ENCODE results near the gene CA9.

The CA9 gene

GRCh38 chr9:35711501-35712428 lies 38.0 kb downstream of the CA9 start:
- H3K36me3 ChIP-seq (ENCODE audit: insufficient read depth, low read length) = peaks cover 92% of the 10 kb centered on the region

GRCh38 chr9:35712762-35713400 lies 39.2 kb downstream of the CA9 start:
- Histone ChIP-seq H3K4me3 (ENCODE audit: low read length) (no peak overlapping the region), H3K27me3 (ENCODE audit: insufficient read depth, low read length) (no peaks in the 10 kb centered on the region), H3K4me1 (ENCODE audit: insufficient read depth, low read length) (no peaks in the 10 kb centered on the region), H3K9ac (ENCODE audit: low read depth, low read length) (no peak overlapping the region), H3K27ac (ENCODE audit: low read depth, low read length) (no peak overlapping the region), H3K9me3 (ENCODE audit: insufficient read depth, low read depth, low read length) (no peaks in the 10 kb centered on the region), H3K36me3 (ENCODE audit: insufficient read depth, low read length) (peaks cover 92% of the 10 kb centered on the region)
- WGBS = 93% methylated on average over 11 of the region's 11 CpGs

More at GRCh38 chr9:35711501-35712428, 38.0 kb downstream of the CA9 start:
- Histone ChIP-seq H3K4me3 (ENCODE audit: low read length) (no peak overlapping the region), H3K9ac (ENCODE audit: low read depth, low read length) (no peak overlapping the region), H3K27me3 (ENCODE audit: insufficient read depth, low read length) (no peaks in the 10 kb centered on the region), H3K9me3 (ENCODE audit: insufficient read depth, low read depth, low read length) (no peaks in the 10 kb centered on the region), H3K4me1 (ENCODE audit: insufficient read depth, low read length) (no peaks in the 10 kb centered on the region), H3K27ac (ENCODE audit: low read depth, low read length) (no peak overlapping the region)
- WGBS = 88% methylated on average over 21 of the region's 21 CpGs

- H3K36me3 ChIP-seq (ENCODE audit: insufficient read depth, low read length) = peaks cover 92% of the 10 kb centered on the region
Measured at GRCh38 chr9:35713578-35713977, 39.9 kb downstream of the CA9 start.

GRCh38 chr9:35714123-35714522 lies 40.4 kb downstream of the CA9 start:
- Histone ChIP-seq H3K9ac (ENCODE audit: low read depth, low read length) (no peak overlapping the region), H3K4me1 (ENCODE audit: insufficient read depth, low read length) (no peaks in the 10 kb centered on the region), H3K9me3 (ENCODE audit: insufficient read depth, low read depth, low read length) (no peaks in the 10 kb centered on the region), H3K27ac (ENCODE audit: low read depth, low read length) (no peak overlapping the region), H3K4me3 (ENCODE audit: low read length) (no peak overlapping the region), H3K36me3 (ENCODE audit: insufficient read depth, low read length) (peaks cover 92% of the 10 kb centered on the region), H3K27me3 (ENCODE audit: insufficient read depth, low read length) (no peaks in the 10 kb centered on the region)
- 94% methylated on average over 6 of the region's 6 CpGs for WGBS

More at GRCh38 chr9:35713578-35713977, 39.9 kb downstream of the CA9 start:
- no peaks in the 10 kb centered on the region for H3K4me1 ChIP-seq (ENCODE audit: insufficient read depth, low read length)
- no peaks in the 10 kb centered on the region for H3K27me3 ChIP-seq (ENCODE audit: insufficient read depth, low read length)
- H3K9ac ChIP-seq (ENCODE audit: low read depth, low read length) = no peak overlapping the region
- no peak overlapping the region for H3K4me3 ChIP-seq (ENCODE audit: low read length)
- no peaks in the 10 kb centered on the region for H3K9me3 ChIP-seq (ENCODE audit: insufficient read depth, low read depth, low read length)
- WGBS = 93% methylated on average over 3 of the region's 3 CpGs
- H3K27ac ChIP-seq (ENCODE audit: low read depth, low read length) = no peak overlapping the region

- 97% methylated on average over 13 of the region's 13 CpGs for WGBS
- H3K9me3 ChIP-seq (ENCODE audit: insufficient read depth, low read depth, low read length) = no peaks in the 10 kb centered on the region
- H3K27ac ChIP-seq (ENCODE audit: low read depth, low read length) = peak overlapping the region; percentile 31; the same call in 1 of the 2 replicates
- no peaks in the 10 kb centered on the region for H3K27me3 ChIP-seq (ENCODE audit: insufficient read depth, low read length)
- no peak overlapping the region for H3K9ac ChIP-seq (ENCODE audit: low read depth, low read length)
- H3K4me3 ChIP-seq (ENCODE audit: low read length) = no peak overlapping the region
- H3K36me3 ChIP-seq (ENCODE audit: insufficient read depth, low read length) = peaks cover 94% of the 10 kb centered on the region
- no peaks in the 10 kb centered on the region for H3K4me1 ChIP-seq (ENCODE audit: insufficient read depth, low read length)
Measured at GRCh38 chr9:35714579-35715252, 41.0 kb downstream of the CA9 start.

- Histone ChIP-seq H3K27ac (ENCODE audit: low read depth, low read length) (no peak overlapping the region), H3K27me3 (ENCODE audit: insufficient read depth, low read length) (no peaks in the 10 kb centered on the region), H3K4me3 (ENCODE audit: low read length) (no peak overlapping the region), H3K9me3 (ENCODE audit: insufficient read depth, low read depth, low read length) (no peaks in the 10 kb centered on the region), H3K9ac (ENCODE audit: low read depth, low read length) (no peak overlapping the region), H3K36me3 (ENCODE audit: insufficient read depth, low read length) (peaks cover 97% of the 10 kb centered on the region), H3K4me1 (ENCODE audit: insufficient read depth, low read length) (no peaks in the 10 kb centered on the region)
- 98% methylated on average over 4 of the region's 4 CpGs for WGBS
Measured at GRCh38 chr9:35716230-35716629, 42.5 kb downstream of the CA9 start.

GRCh38 chr9:35717132-35717870 lies 43.6 kb downstream of the CA9 start:
- WGBS = 95% methylated on average over 14 of the region's 14 CpGs
- no peak overlapping the region for H3K4me3 ChIP-seq (ENCODE audit: low read length)
- H3K36me3 ChIP-seq (ENCODE audit: insufficient read depth, low read length) = peaks cover 98% of the 10 kb centered on the region
- H3K9me3 ChIP-seq (ENCODE audit: insufficient read depth, low read depth, low read length) = no peaks in the 10 kb centered on the region
- no peak overlapping the region; the same call in 1 of the 2 replicates for H3K9ac ChIP-seq (ENCODE audit: low read depth, low read length)
- H3K27ac ChIP-seq (ENCODE audit: low read depth, low read length) = no peak overlapping the region
- H3K27me3 ChIP-seq (ENCODE audit: insufficient read depth, low read length) = no peaks in the 10 kb centered on the region
- no peaks in the 10 kb centered on the region for H3K4me1 ChIP-seq (ENCODE audit: insufficient read depth, low read length)

GRCh38 chr9:35718721-35719511 lies 45.2 kb downstream of the CA9 start:
- no peaks in the 10 kb centered on the region for H3K27me3 ChIP-seq (ENCODE audit: insufficient read depth, low read length)
- H3K9ac ChIP-seq (ENCODE audit: low read depth, low read length) = no peak overlapping the region
- H3K27ac ChIP-seq (ENCODE audit: low read depth, low read length) = no peak overlapping the region
- no peaks in the 10 kb centered on the region for H3K4me1 ChIP-seq (ENCODE audit: insufficient read depth, low read length)
- no peak overlapping the region for H3K4me3 ChIP-seq (ENCODE audit: low read length)
- no peaks in the 10 kb centered on the region for H3K9me3 ChIP-seq (ENCODE audit: insufficient read depth, low read depth, low read length)
- peaks cover 97% of the 10 kb centered on the region for H3K36me3 ChIP-seq (ENCODE audit: insufficient read depth, low read length)
- 96% methylated on average over 15 of the region's 15 CpGs for WGBS

- Histone ChIP-seq H3K27me3 (ENCODE audit: insufficient read depth, low read length) (no peaks in the 10 kb centered on the region), H3K27ac (ENCODE audit: low read depth, low read length) (no peak overlapping the region), H3K36me3 (ENCODE audit: insufficient read depth, low read length) (peaks cover 97% of the 10 kb centered on the region), H3K4me3 (ENCODE audit: low read length) (no peak overlapping the region), H3K9me3 (ENCODE audit: insufficient read depth, low read depth, low read length) (no peaks in the 10 kb centered on the region), H3K4me1 (ENCODE audit: insufficient read depth, low read length) (no peaks in the 10 kb centered on the region), H3K9ac (ENCODE audit: low read depth, low read length) (no peak overlapping the region)
- 93% methylated on average over 4 of the region's 4 CpGs for WGBS
Measured at GRCh38 chr9:35719546-35719945, 45.8 kb downstream of the CA9 start.

GRCh38 chr9:35723426-35723825 lies 49.7 kb downstream of the CA9 start:
- H3K36me3 ChIP-seq (ENCODE audit: insufficient read depth, low read length) = peaks cover 69% of the 10 kb centered on the region
- WGBS = 91% methylated on average over 2 of the region's 2 CpGs

More at GRCh38 chr9:35723426-35723825, 49.7 kb downstream of the CA9 start:
- H3K4me3 ChIP-seq (ENCODE audit: low read length) = no peak overlapping the region
- H3K27ac ChIP-seq (ENCODE audit: low read depth, low read length) = no peak overlapping the region
- peaks cover 19% of the 10 kb centered on the region for H3K4me1 ChIP-seq (ENCODE audit: insufficient read depth, low read length)
- no peak overlapping the region for H3K9ac ChIP-seq (ENCODE audit: low read depth, low read length)
- no peaks in the 10 kb centered on the region for H3K9me3 ChIP-seq (ENCODE audit: insufficient read depth, low read depth, low read length)
- H3K27me3 ChIP-seq (ENCODE audit: insufficient read depth, low read length) = no peaks in the 10 kb centered on the region
